ENCODE measurements around the gene ECM2. TPM values are rescaled to one million over a fixed set of nuclear protein-coding genes. Genes with fewer than 3 reads are reported as not detected.

Gene ECM2
- total RNA-seq, 1 experiment from 2014 or later: not detected

GRCh38 chr9:92494856-92495255, 40.9 kb downstream of the ECM2 start:
- Histone ChIP-seq H3K27ac (ENCODE audit: low read length) (no peak overlapping the region), H3K4me3 (ENCODE audit: low read length) (no peak overlapping the region), H3K4me1 (ENCODE audit: insufficient read depth, low read length) (no peaks in the 10 kb centered on the region), H3F3A (ENCODE audit: low read length, unreplicated experiment) (no peaks in the 10 kb centered on the region), H3K9me2 (replicated peaks; ENCODE audit: low read length) (no peaks in the 10 kb centered on the region), H3K79me2 (ENCODE audit: low read length) (no peaks in the 10 kb centered on the region), H3K9me3 (ENCODE audit: low read length) (no peaks in the 10 kb centered on the region), H4K20me1 (ENCODE audit: low read length) (no peaks in the 10 kb centered on the region), H3K27me3 (ENCODE audit: low read length) (no peaks in the 10 kb centered on the region), H3K36me3 (ENCODE audit: low read depth, low read length) (no peaks in the 10 kb centered on the region), H2AFZ (ENCODE audit: low read length) (no peak overlapping the region), H3K4me2 (ENCODE audit: low read length) (no peak overlapping the region), H3K9ac (ENCODE audit: low read length) (no peak overlapping the region)
- TF ChIP-seq EZH2phosphoT487 (IDR thresholded peaks at IDR 0.05; ENCODE audit: borderline replicate concordance, low read length) (no peak), EZH2 (IDR thresholded peaks at IDR 0.05; ENCODE audit: low read length, unreplicated experiment) (no peak), CTCF (conservative IDR thresholded peaks at IDR 0.05; ENCODE audit: low read depth, low read length) (no peak)
- no peak for DNase-seq
- ChIA-PET CTCF (no interaction called here), POLR2A (ENCODE audit: unreplicated experiment) (no interaction called here)
- BruUV-seq (replicated peaks): no TSS peak
- intact Hi-C loops (cut with micrococcal nuclease): loop anchor here (1.0 kb wide), 1 partner anchor 22 kb away; no protein-coding TSS in a partner anchor
- ATAC-seq: no peak

GRCh38 chr9:92493749-92494387, 41.9 kb downstream of the ECM2 start:
- POLR2A ChIA-PET (ENCODE audit: unreplicated experiment): no interaction called here

More at GRCh38 chr9:92493749-92494387, 41.9 kb downstream of the ECM2 start:
- H3K4me1 ChIP-seq (ENCODE audit: insufficient read depth, low read length): no peaks in the 10 kb centered on the region; the same call in 1 of the 2 replicates
- H3K27ac ChIP-seq (ENCODE audit: low read length): no peak overlapping the region
- H4K20me1 ChIP-seq (ENCODE audit: low read length): no peaks in the 10 kb centered on the region
- CTCF ChIA-PET: no interaction called here
- H3F3A ChIP-seq (ENCODE audit: low read length, unreplicated experiment): no peaks in the 10 kb centered on the region
- TF ChIP-seq CTCF (conservative IDR thresholded peaks at IDR 0.05; ENCODE audit: low read depth, low read length) (no peak), EZH2 (IDR thresholded peaks at IDR 0.05; ENCODE audit: low read length, unreplicated experiment) (no peak), EZH2phosphoT487 (IDR thresholded peaks at IDR 0.05; ENCODE audit: borderline replicate concordance, low read length) (no peak)
- H3K79me2 ChIP-seq (ENCODE audit: low read length): no peaks in the 10 kb centered on the region
- H3K4me3 ChIP-seq (ENCODE audit: low read length): no peak overlapping the region
- H3K9ac ChIP-seq (ENCODE audit: low read length): no peak overlapping the region
- DNase-seq: no peak
- no peaks in the 10 kb centered on the region for H3K36me3 ChIP-seq (ENCODE audit: low read depth, low read length)
- no peak for ATAC-seq
- no peak overlapping the region for H2AFZ ChIP-seq (ENCODE audit: low read length)
- H3K27me3 ChIP-seq (ENCODE audit: low read length): no peaks in the 10 kb centered on the region
- no peak overlapping the region for H3K4me2 ChIP-seq (ENCODE audit: low read length)
- intact Hi-C loops (cut with micrococcal nuclease): no loop called here
- BruUV-seq (replicated peaks): no TSS peak
- H3K9me3 ChIP-seq (ENCODE audit: low read length): no peaks in the 10 kb centered on the region
- no peaks in the 10 kb centered on the region for H3K9me2 ChIP-seq (replicated peaks; ENCODE audit: low read length)
